H1 (cell line): ENCODE results near the gene ACKR1.

Experiments used
- CTCF ChIP-seq, 3 experiments: IDR thresholded peaks; 1 replicate in 2 of 3; 2 replicates in 1 of 3; pipeline versions ENCODE4 v1.5.1 to v1.6.1; 2011; ENCODE audit warnings: low read length in 3 of 3, mild to moderate bottlenecking in 3 of 3, inconsistent platforms in 2 of 3, low read depth in 1 of 3, moderate library complexity in 1 of 3; ENCODE audit not compliant: insufficient read depth in 1 of 3; ENCODE audit errors: control extremely low read depth in 1 of 3
- NRF1 ChIP-seq: IDR thresholded peaks from 2 replicates; pipeline ENCODE4 v1.6.1; 2011; ENCODE audit warnings: mild to moderate bottlenecking, low read depth, low read length, improper control_type of control experiment
- PHF8 ChIP-seq: fragments of 200-600 bp; sonication (generic); conservative IDR thresholded peaks from 2 replicates; pipeline ENCODE4 v1.7.1; 2012; ENCODE audit warnings: low read depth, mild to moderate bottlenecking, inconsistent platforms, low read length, moderate library complexity
- SRF ChIP-seq: IDR thresholded peaks from 2 replicates; pipeline ENCODE4 v1.6.1; 2011; ENCODE audit warnings: mild to moderate bottlenecking, low read depth, low read length, moderate library complexity
- TCF12 ChIP-seq: IDR thresholded peaks from 2 replicates; pipeline ENCODE4 v1.6.1; 2011; ENCODE audit warnings: low read depth, mild to moderate bottlenecking, low read length

DNA sequence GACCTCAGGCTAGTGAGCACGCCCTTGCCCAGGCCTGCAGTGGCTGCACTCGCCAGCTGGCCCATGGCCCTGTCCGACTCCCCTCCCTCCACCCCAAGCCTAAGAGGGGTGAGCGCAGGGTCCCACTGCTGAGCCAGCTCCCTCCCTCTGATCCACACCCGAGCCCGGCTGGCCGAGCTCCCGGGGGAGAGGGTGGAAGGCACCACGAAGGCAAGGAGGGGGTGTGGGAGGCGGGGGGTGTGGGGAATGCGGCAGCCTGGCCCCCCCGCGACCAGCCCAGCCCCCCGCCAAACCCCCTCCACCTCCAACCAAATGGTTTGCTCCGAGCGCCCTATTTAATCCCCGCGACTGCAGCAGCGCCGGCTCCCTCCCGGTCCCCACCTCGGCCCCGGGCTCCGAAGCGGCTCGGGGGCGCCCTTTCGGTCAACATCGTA lies 33.4 kb upstream of the ACKR1 start, which contains the start of gene CADM3:
- TF ChIP-seq SRF (no peak), CTCF (IDR thresholded peaks at IDR 0.05; ENCODE audit: control extremely low read depth in 1 of 3, insufficient read depth in 1 of 3, low read depth in 1 of 3, low read length in 3 of 3) (no peak), NRF1 (no peak), TCF12 (no peak), PHF8 (no peak)
